Fibroblast of lung (primary cell): ENCODE data around the gene DCHS2. TPM values are rescaled to one million over a fixed set of nuclear protein-coding genes. Genes with fewer than 3 reads are reported as not detected.

Source experiments
- DNase-seq, 2 donors: peaks; one replicate each; pipeline versions ENCODE4 v3.0.0 to v3.0.0-alpha.2; 2010; ENCODE audit warnings: low read depth in 2 of 2
- H2AFZ ChIP-seq: 2 replicates; pipeline ENCODE4 v1.5.1; 2012; ENCODE audit warnings: low read length, control low read depth, inconsistent platforms
- H3K27ac ChIP-seq: 2 replicates; pipeline ENCODE4 v1.5.1; 2011; ENCODE audit warnings: low read length, control low read depth; ENCODE audit not compliant: insufficient read depth
- H3K27me3 ChIP-seq: 2 replicates; pipeline ENCODE4 v1.5.1; 2011; ENCODE audit warnings: mild to moderate bottlenecking, low read length; ENCODE audit not compliant: control insufficient read depth, insufficient read depth
- H3K36me3 ChIP-seq: 2 replicates; pipeline ENCODE4 v1.5.1; 2011; ENCODE audit warnings: low read length; ENCODE audit not compliant: control insufficient read depth, insufficient read depth
- H3K4me1 ChIP-seq: 2 replicates; pipeline ENCODE4 v1.5.1; 2011; ENCODE audit warnings: low read length; ENCODE audit not compliant: control insufficient read depth, insufficient read depth; ENCODE audit errors: extremely low read depth
- H3K4me2 ChIP-seq: 2 replicates; pipeline ENCODE4 v1.5.1; 2011; ENCODE audit warnings: low read length, control low read depth; ENCODE audit not compliant: insufficient read depth; ENCODE audit errors: extremely low read depth
- H3K4me3 ChIP-seq, 4 experiments: fragments of 200-600 bp in 1 of 4; sonication (generic) in 1 of 4; replicated peaks in 1 of 4; 2 replicates each; pipeline ENCODE4 v1.5.1; 2011 to 2016; ENCODE audit warnings: low read length in 4 of 4, low read depth in 3 of 4, mild to moderate bottlenecking in 3 of 4, control low read depth in 2 of 4, inconsistent platforms in 1 of 4, mixed read lengths in 1 of 4; ENCODE audit not compliant: insufficient read depth in 1 of 4; ENCODE audit errors: control extremely low read depth in 1 of 4
- H3K79me2 ChIP-seq: 2 replicates; pipeline ENCODE4 v1.5.1; 2012; ENCODE audit warnings: mild to moderate bottlenecking, low read length, inconsistent platforms; ENCODE audit not compliant: control insufficient read depth, insufficient read depth
- H3K9ac ChIP-seq: 2 replicates; pipeline ENCODE4 v1.5.1; 2011; ENCODE audit warnings: mild to moderate bottlenecking, low read length, control low read depth; ENCODE audit not compliant: insufficient read depth
- H3K9me3 ChIP-seq: 2 replicates; pipeline ENCODE4 v1.5.1; 2012; ENCODE audit warnings: low read depth, low read length; ENCODE audit not compliant: control insufficient read depth, insufficient read depth
- H4K20me1 ChIP-seq: 2 replicates; pipeline ENCODE4 v1.5.1; 2011; ENCODE audit warnings: low read length; ENCODE audit not compliant: control insufficient read depth, insufficient read depth; ENCODE audit errors: extremely low read depth
- CTCF ChIP-seq, 2 donors: IDR thresholded peaks in 1 of 2; conservative IDR thresholded peaks in 1 of 2; 1 replicate in 1 of 2; 2 replicates in 1 of 2; pipeline ENCODE4 v1.5.1; 2011 to 2012; ENCODE audit warnings: low read length in 2 of 2, control low read depth in 1 of 2, inconsistent platforms in 1 of 2, low read depth in 1 of 2, mild to moderate bottlenecking in 1 of 2
- EZH2 ChIP-seq: IDR thresholded peaks from 2 replicates; pipeline ENCODE4 v1.5.1; 2012; ENCODE audit warnings: low read length, control low read depth, mild to moderate bottlenecking; ENCODE audit errors: missing control alignments
- polyA plus RNA-seq, 2 donors: library from polyadenylated mRNA; depleted of rRNA in 1 of 2; stranded (reverse) in 1 of 2; unstranded in 1 of 2; fragments of >200 nt; gene quantifications; 2 replicates each; pipeline ENCODE4 v1.2.1, GENCODE V29; 2011 to 2012; ENCODE audit warnings: missing spikeins in 1 of 2
- total RNA-seq: library from RNA; depleted of rRNA; stranded (reverse); fragments of >200 nt; gene quantifications from 2 replicates; pipeline ENCODE4 v1.2.1, GENCODE V29; 2014

The DCHS2 gene
- total and polyA plus RNA-seq, 2 donors (not counting 1 experiment from before 2014, with no cell fraction given), result not detected

GRCh38 chr4:154310578-154310977, 181.0 kb downstream of the DCHS2 start:
- no peak for TF ChIP-seq CTCF (conservative IDR thresholded peaks at IDR 0.05 in 1 of 2, IDR thresholded peaks at IDR 0.05 in 1 of 2; ENCODE audit: low read depth in 1 of 2, low read length in 2 of 2)
- no peak for TF ChIP-seq EZH2
- Histone ChIP-seq H2AFZ (no peak overlapping the region), H3K4me2 (no peak overlapping the region)

GRCh38 chr4:154308207-154308606, 183.4 kb downstream of the DCHS2 start:
- no peaks in the 10 kb centered on the region for H3K36me3 ChIP-seq
- H3K9ac ChIP-seq, result no peak overlapping the region
- H4K20me1 ChIP-seq, result no peaks in the 10 kb centered on the region
- H3K79me2 ChIP-seq, result no peaks in the 10 kb centered on the region
- no peaks in the 10 kb centered on the region for H3K9me3 ChIP-seq
- H3K4me2 ChIP-seq, result no peak overlapping the region
- no peak overlapping the region for H3K4me3 ChIP-seq
- no peak overlapping the region for H3K27ac ChIP-seq
- H2AFZ ChIP-seq, result no peak overlapping the region
- no peak for DNase-seq
- no peaks in the 10 kb centered on the region for H3K27me3 ChIP-seq
- H3K4me1 ChIP-seq, result no peaks in the 10 kb centered on the region
- TF ChIP-seq CTCF (conservative IDR thresholded peaks at IDR 0.05 in 1 of 2, IDR thresholded peaks at IDR 0.05 in 1 of 2; ENCODE audit: low read depth in 1 of 2, low read length in 2 of 2), result no peak
- TF ChIP-seq EZH2, result no peak

More at GRCh38 chr4:154310578-154310977, 181.0 kb downstream of the DCHS2 start:
- no peaks in the 10 kb centered on the region for H4K20me1 ChIP-seq
- no peak overlapping the region for H3K9ac ChIP-seq
- H3K79me2 ChIP-seq, result no peaks in the 10 kb centered on the region
- no peaks in the 10 kb centered on the region for H3K9me3 ChIP-seq
- no peaks in the 10 kb centered on the region for H3K36me3 ChIP-seq
- no peak for DNase-seq
- no peaks in the 10 kb centered on the region for H3K4me1 ChIP-seq
- H3K27ac ChIP-seq, result no peak overlapping the region
- no peaks in the 10 kb centered on the region for H3K27me3 ChIP-seq
- no peak overlapping the region for H3K4me3 ChIP-seq

- H3K27me3 ChIP-seq, result no peaks in the 10 kb centered on the region
- DNase-seq, result no peak
- no peak overlapping the region for H3K9ac ChIP-seq
- H2AFZ ChIP-seq, result no peak overlapping the region
- no peak overlapping the region for H3K27ac ChIP-seq
- TF ChIP-seq CTCF (conservative IDR thresholded peaks at IDR 0.05 in 1 of 2, IDR thresholded peaks at IDR 0.05 in 1 of 2; ENCODE audit: low read depth in 1 of 2, low read length in 2 of 2) (no peak), EZH2 (no peak)
- no peaks in the 10 kb centered on the region for H3K36me3 ChIP-seq
- H3K9me3 ChIP-seq, result no peaks in the 10 kb centered on the region
- H3K4me3 ChIP-seq, result no peak overlapping the region
- H4K20me1 ChIP-seq, result no peaks in the 10 kb centered on the region
- H3K79me2 ChIP-seq, result no peaks in the 10 kb centered on the region
- no peak overlapping the region for H3K4me2 ChIP-seq
- H3K4me1 ChIP-seq, result no peaks in the 10 kb centered on the region
These were observed 184.1 kb downstream of the DCHS2 start for GRCh38 chr4:154307451-154307850.
